ENCODE results near the gene EHD4. TPM values are rescaled to one million over a fixed set of nuclear protein-coding genes. Genes with fewer than 3 reads are reported as not detected.

EHD4 gene
- polyA plus RNA-seq, 1 of the 3 experiments (the other 2 are of a cell fraction): 17.5 TPM

DNA sequence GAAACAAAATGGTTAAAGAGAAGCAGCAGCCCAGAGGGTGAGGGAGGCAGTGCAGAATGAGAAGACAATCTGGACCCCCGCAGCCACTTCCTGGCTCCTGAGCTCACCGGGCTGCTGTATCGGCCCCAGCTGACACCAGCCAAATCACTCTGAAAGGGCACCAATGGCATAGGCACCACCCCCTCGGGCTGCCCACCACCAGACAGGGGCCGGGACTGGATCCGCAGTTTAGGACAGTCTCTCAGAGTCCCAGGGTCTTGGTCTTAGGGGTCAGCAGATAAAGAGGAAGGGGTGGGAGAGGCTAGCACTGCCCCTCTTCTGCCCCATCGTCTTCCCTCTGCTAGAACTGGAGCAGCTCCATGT, 17.9 kb upstream of the EHD4 start:
- no peak overlapping the region for H3K4me3 ChIP-seq (ENCODE audit: low read depth in 2 of 2, low read length in 1 of 2)
- no peak overlapping the region for H3K4me2 ChIP-seq
- no peaks in the 10 kb centered on the region for H3K9me2 ChIP-seq
- POLR2A ChIA-PET: no interaction called here
- no peaks in the 10 kb centered on the region for H3F3A ChIP-seq (replicated peaks; ENCODE audit: insufficient read depth)
- TF ChIP-seq NFIC (IDR thresholded peaks at IDR 0.05; ENCODE audit: borderline replicate concordance) (no peak), MEF2A (IDR thresholded peaks at IDR 0.05; ENCODE audit: borderline replicate concordance, low read depth) (no peak), TCF12 (IDR thresholded peaks at IDR 0.05) (no peak), MAX (IDR thresholded peaks at IDR 0.05; ENCODE audit: low read depth) (no peak), ELF1 (IDR thresholded peaks at IDR 0.05) (no peak), TAF1 (IDR thresholded peaks at IDR 0.05; ENCODE audit: borderline replicate concordance, low read depth, low read length) (no peak), EP300 (IDR thresholded peaks at IDR 0.05; ENCODE audit: borderline replicate concordance in 1 of 2, low read depth in 1 of 2, low read length in 1 of 2) (no peak), YY1 (IDR thresholded peaks at IDR 0.05; ENCODE audit: low read depth) (no peak), FOXJ3 (CRISPR knock-in tag; IDR thresholded peaks at IDR 0.05) (no peak), FOXM1 (IDR thresholded peaks at IDR 0.05; ENCODE audit: low read depth) (no peak), GABPA (IDR thresholded peaks at IDR 0.05; ENCODE audit: low read depth) (no peak), CHD2 (IDR thresholded peaks at IDR 0.05; ENCODE audit: low read length, partially characterized antibody) (no peak), RFX5 (IDR thresholded peaks at IDR 0.05; ENCODE audit: low read length) (no peak), FOSL2 (IDR thresholded peaks at IDR 0.05; ENCODE audit: borderline replicate concordance, low read depth) (no peak), MXI1 (IDR thresholded peaks at IDR 0.05; ENCODE audit: low read depth, low read length) (no peak), GATA2 (CRISPR knock-in tag; IDR thresholded peaks at IDR 0.05) (no peak)
- TF ChIP-seq, protein P1, sequence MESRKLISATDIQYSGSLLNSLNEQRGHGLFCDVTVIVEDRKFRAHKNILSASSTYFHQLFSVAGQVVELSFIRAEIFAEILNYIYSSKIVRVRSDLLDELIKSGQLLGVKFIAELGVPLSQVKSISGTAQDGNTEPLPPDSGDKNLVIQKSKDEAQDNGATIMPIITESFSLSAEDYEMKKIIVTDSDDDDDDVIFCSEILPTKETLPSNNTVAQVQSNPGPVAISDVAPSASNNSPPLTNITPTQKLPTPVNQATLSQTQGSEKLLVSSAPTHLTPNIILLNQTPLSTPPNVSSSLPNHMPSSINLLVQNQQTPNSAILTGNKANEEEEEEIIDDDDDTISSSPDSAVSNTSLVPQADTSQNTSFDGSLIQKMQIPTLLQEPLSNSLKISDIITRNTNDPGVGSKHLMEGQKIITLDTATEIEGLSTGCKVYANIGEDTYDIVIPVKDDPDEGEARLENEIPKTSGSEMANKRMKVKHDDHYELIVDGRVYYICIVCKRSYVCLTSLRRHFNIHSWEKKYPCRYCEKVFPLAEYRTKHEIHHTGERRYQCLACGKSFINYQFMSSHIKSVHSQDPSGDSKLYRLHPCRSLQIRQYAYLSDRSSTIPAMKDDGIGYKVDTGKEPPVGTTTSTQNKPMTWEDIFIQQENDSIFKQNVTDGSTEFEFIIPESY (IDR thresholded peaks at IDR 0.05; ENCODE audit: borderline replicate concordance, low read depth): no peak
- no peak overlapping the region for H3K9ac ChIP-seq
- 67% methylated on average over 7 of the region's 7 CpGs for WGBS (ENCODE audit: low lambda C conversion rate)
- H2AFZ ChIP-seq (ENCODE audit: low read depth): no peak overlapping the region
- CTCF ChIA-PET: interaction anchor here (0.7 to 11.1 kb wide), 33 partner anchors 8 to 166 kb away, joined by 3 to 172 read pairs (median 7); partner anchors contain the start of genes PLA2G4E and PLA2G4F
- no peak overlapping the region for H3K27ac ChIP-seq (ENCODE audit: low read depth in 2 of 2, low read length in 1 of 2)
- no peak for DNase-seq
- H3K9me3 ChIP-seq: no peaks in the 10 kb centered on the region
- no peaks in the 10 kb centered on the region for H3K36me3 ChIP-seq (replicated peaks in 1 of 2; ENCODE audit: control insufficient read depth in 1 of 2, insufficient read depth in 2 of 2, low read length in 1 of 2)
- H3K79me2 ChIP-seq (ENCODE audit: insufficient read depth): no peaks in the 10 kb centered on the region
- no peaks in the 10 kb centered on the region for H3K27me3 ChIP-seq (ENCODE audit: insufficient read depth)
- H4K20me1 ChIP-seq (ENCODE audit: insufficient read depth): no peaks in the 10 kb centered on the region
- no peaks in the 10 kb centered on the region; a peak in 1 of 4 replicates for H3K4me1 ChIP-seq (ENCODE audit: control insufficient read depth in 1 of 2, insufficient read depth in 2 of 2, low read depth in 1 of 2, low read length in 1 of 2)

- Histone ChIP-seq H3K9me3 (no peaks in the 10 kb centered on the region), H3K4me3 (ENCODE audit: low read depth in 2 of 2, low read length in 1 of 2) (peak overlapping the region in 1 of 2 experiments; percentile 26; a peak in 1 of 4 replicates), H3K4me2 (no peak overlapping the region), H3K9me2 (no peaks in the 10 kb centered on the region), H3K4me1 (ENCODE audit: control insufficient read depth in 1 of 2, insufficient read depth in 2 of 2, low read depth in 1 of 2, low read length in 1 of 2) (no peaks in the 10 kb centered on the region; a peak in 1 of 4 replicates), H3K9ac (no peak overlapping the region), H2AFZ (ENCODE audit: low read depth) (no peak overlapping the region), H4K20me1 (ENCODE audit: insufficient read depth) (no peaks in the 10 kb centered on the region), H3F3A (replicated peaks; ENCODE audit: insufficient read depth) (no peaks in the 10 kb centered on the region), H3K36me3 (replicated peaks in 1 of 2; ENCODE audit: control insufficient read depth in 1 of 2, insufficient read depth in 2 of 2, low read length in 1 of 2) (no peaks in the 10 kb centered on the region), H3K27ac (ENCODE audit: low read depth in 2 of 2, low read length in 1 of 2) (no peak overlapping the region), H3K27me3 (ENCODE audit: insufficient read depth) (no peaks in the 10 kb centered on the region), H3K79me2 (ENCODE audit: insufficient read depth) (no peaks in the 10 kb centered on the region)
- ChIA-PET CTCF (interaction anchor here (0.6 to 11.1 kb wide), 55 partner anchors 9 to 510 kb away, joined by 3 to 172 read pairs (median 5); partner anchors contain the start of genes EHD4, PLA2G4E and PLA2G4F), POLR2A (no interaction called here)
- WGBS (ENCODE audit: low lambda C conversion rate): 0% methylated on average over 6 of the region's 9 CpGs
- DNase-seq: peak; percentile 92
- TF ChIP-seq CTCF (IDR thresholded peaks at IDR 0.05) (peak; percentile 92), RFX5 (IDR thresholded peaks at IDR 0.05; ENCODE audit: low read length) (no peak), RAD21 (IDR thresholded peaks at IDR 0.05; ENCODE audit: low read length) (peak; percentile 98), YY1 (IDR thresholded peaks at IDR 0.05; ENCODE audit: low read depth) (no peak), FOXM1 (IDR thresholded peaks at IDR 0.05; ENCODE audit: low read depth) (no peak), SMC3 (IDR thresholded peaks at IDR 0.05; ENCODE audit: low read depth, low read length) (peak; percentile 95), RCOR1 (IDR thresholded peaks at IDR 0.05; ENCODE audit: low read length) (0 out of 2 replicates have a peak, but pooled peaks have one; percentile 27)
Measured at GRCh38 chr15:41989573-41990242, 17.4 kb upstream of the EHD4 start.

Measured in SK-N-SH (cell line).